IMR-90 (cell line): ENCODE results near the gene C10orf90. TPM values are rescaled to one million over a fixed set of nuclear protein-coding genes. Genes with fewer than 3 reads are reported as not detected.

Experiments used
- ATAC-seq: fragments of 200-7000 bp; cut with Tn5 transposase; 2 replicates; pipeline ENCODE4 v1.9.1; 2020; ENCODE audit warnings: low read depth, mild to moderate bottlenecking, moderate library complexity
- BruUV-seq: library from RNA; stranded (reverse); fragments of 400-500 nt; replicated peaks from 2 replicates; lab custom pipeline; 2021; lab: Mats Ljungman, UMichigan
- CTCF ChIA-PET: fragments of 300-600 bp; formaldehyde crosslinking; extraction: SDS; loops from one replicate; lab custom pipeline; 2021; ENCODE audit warnings: antibody characterized with exemption; lab: Yijun Ruan, JAX
- POLR2A ChIA-PET: fragments of 300-600 bp; sonication (Branson Sonifier 250); formaldehyde crosslinking; loops from one replicate; lab custom pipeline; 2022; ENCODE audit warnings: antibody characterized with exemption; ENCODE audit not compliant: unreplicated experiment; lab: Charles Lee
- DNase-seq: peaks from one replicate; pipeline ENCODE4 v3.0.0; 2013
- H2AFZ ChIP-seq: replicated peaks from 2 replicates; pipeline ENCODE3; 2013; ENCODE audit warnings: low read length, mild to moderate bottlenecking; ENCODE audit not compliant: poor library complexity
- H2AK5ac ChIP-seq: 2 replicates; pipeline ENCODE4 v1.6.1; 2013; ENCODE audit warnings: low read depth, low read length, inconsistent platforms
- H2AK9ac ChIP-seq: replicated peaks from 2 replicates; pipeline ENCODE3; 2013; ENCODE audit warnings: mild to moderate bottlenecking, low read depth, low read length, moderate library complexity; ENCODE audit not compliant: poor library complexity
- H2BK120ac ChIP-seq: 2 replicates; pipeline ENCODE4 v1.6.1; 2013; ENCODE audit warnings: low read depth, low read length, inconsistent platforms
- H2BK15ac ChIP-seq: 3 replicates; pipeline ENCODE4 v1.6.1; 2013; ENCODE audit warnings: low read depth, low read length, inconsistent platforms
- H2BK20ac ChIP-seq: 2 replicates; pipeline ENCODE4 v1.6.1; 2013; ENCODE audit warnings: low read depth, mild to moderate bottlenecking, inconsistent platforms, low read length, moderate library complexity
- H2BK5ac ChIP-seq: 2 replicates; pipeline ENCODE4 v1.6.1; 2013; ENCODE audit warnings: mild to moderate bottlenecking, low read depth, low read length, inconsistent platforms; ENCODE audit not compliant: poor library complexity, severe bottlenecking
- H3K14ac ChIP-seq: replicated peaks from 2 replicates; pipeline ENCODE4 v1.6.1; 2013; ENCODE audit warnings: low read depth, low read length, inconsistent platforms
- H3K18ac ChIP-seq: 2 replicates; pipeline ENCODE4 v1.6.1; 2013; ENCODE audit warnings: low read depth, low read length, control low read depth
- H3K23ac ChIP-seq: 2 replicates; pipeline ENCODE4 v1.6.1; 2013; ENCODE audit warnings: low read depth, low read length, inconsistent platforms
- H3K27ac ChIP-seq: 2 replicates; pipeline ENCODE4 v1.5.1; 2013; ENCODE audit warnings: mild to moderate bottlenecking, control low read depth, low read length; ENCODE audit not compliant: insufficient read depth
- H3K27me3 ChIP-seq: 2 replicates; pipeline ENCODE4 v1.6.1; 2013; ENCODE audit warnings: low read length; ENCODE audit not compliant: control insufficient read depth, insufficient read depth
- H3K36me3 ChIP-seq: 2 replicates; pipeline ENCODE4 v1.6.1; 2013; ENCODE audit warnings: low read length, mixed read lengths; ENCODE audit not compliant: control insufficient read depth, insufficient read depth
- H3K4ac ChIP-seq: 2 replicates; pipeline ENCODE4 v1.6.1; 2013; ENCODE audit warnings: low read depth, low read length, inconsistent platforms
- H3K4me1 ChIP-seq: 2 replicates; pipeline ENCODE4 v1.6.1; 2013; ENCODE audit warnings: low read length, mixed read lengths; ENCODE audit not compliant: control insufficient read depth, insufficient read depth
- H3K4me2 ChIP-seq: 2 replicates; pipeline ENCODE4 v1.6.1; 2013; ENCODE audit warnings: low read depth, mild to moderate bottlenecking, control low read depth, low read length, moderate library complexity
- H3K4me3 ChIP-seq: 2 replicates; pipeline ENCODE4 v1.5.1; 2013; ENCODE audit warnings: low read depth, mild to moderate bottlenecking, control low read depth, low read length, moderate library complexity; ENCODE audit not compliant: insufficient read depth
- H3K56ac ChIP-seq: 2 replicates; pipeline ENCODE4 v1.6.1; 2013; ENCODE audit warnings: low read length, inconsistent platforms; ENCODE audit not compliant: insufficient read depth; ENCODE audit errors: extremely low read depth
- H3K79me1 ChIP-seq, 2 experiments: 2 replicates each; pipeline ENCODE4 v1.6.1; 2013; ENCODE audit warnings: low read length in 2 of 2, inconsistent platforms in 1 of 2, low read depth in 1 of 2
- H3K9ac ChIP-seq: 2 replicates; pipeline ENCODE4 v1.6.1; 2013; ENCODE audit warnings: low read depth, low read length, control low read depth
- H3K9me1 ChIP-seq: 2 replicates; pipeline ENCODE4 v1.6.1; 2013; ENCODE audit warnings: low read length, inconsistent platforms; ENCODE audit not compliant: insufficient read depth
- H3K9me3 ChIP-seq: 2 replicates; pipeline ENCODE4 v1.6.1; 2013; ENCODE audit warnings: low read length; ENCODE audit not compliant: control insufficient read depth, insufficient read depth
- H4K20me1 ChIP-seq: 2 replicates; pipeline ENCODE4 v1.6.1; 2013; ENCODE audit warnings: low read length, inconsistent platforms; ENCODE audit not compliant: insufficient read depth
- H4K5ac ChIP-seq: 2 replicates; pipeline ENCODE4 v1.6.1; 2013; ENCODE audit warnings: mild to moderate bottlenecking, low read depth, low read length, control low read depth
- H4K8ac ChIP-seq, 2 experiments: 2 replicates each; pipeline ENCODE4 v1.6.1; 2013; ENCODE audit warnings: low read depth in 2 of 2, low read length in 2 of 2, control low read depth in 1 of 2, inconsistent platforms in 1 of 2
- H4K91ac ChIP-seq: 2 replicates; pipeline ENCODE4 v1.6.1; 2013; ENCODE audit warnings: low read depth, low read length, inconsistent platforms; ENCODE audit not compliant: insufficient read depth
- BHLHE40 ChIP-seq: fragments of 150-350 bp; IDR thresholded peaks from 2 replicates; pipeline ENCODE4 v1.6.1; 2016; ENCODE audit warnings: mild to moderate bottlenecking, low read depth, low read length
- CEBPB ChIP-seq: IDR thresholded peaks from 2 replicates; pipeline ENCODE4 v1.6.1; 2012; ENCODE audit warnings: low read depth, low read length, improper control_type of control experiment
- CHD1 ChIP-seq: IDR thresholded peaks from 2 replicates; pipeline ENCODE4 v1.6.1; 2012; ENCODE audit warnings: low read depth, low read length, improper control_type of control experiment
- CTCF ChIP-seq: conservative IDR thresholded peaks from 2 replicates; pipeline ENCODE4 v1.5.1; 2012; ENCODE audit warnings: mild to moderate bottlenecking, low read depth, low read length, improper control_type of control experiment
- ELK1 ChIP-seq: fragments of 150-350 bp; IDR thresholded peaks from 2 replicates; pipeline ENCODE4 v1.6.1; 2016; ENCODE audit warnings: low read depth, mild to moderate bottlenecking, low read length, moderate library complexity, borderline replicate concordance
- FOS ChIP-seq: fragments of 150-350 bp; IDR thresholded peaks from 2 replicates; pipeline ENCODE4 v1.6.1; 2016; ENCODE audit warnings: low read depth, low read length
- MAFK ChIP-seq: IDR thresholded peaks from 2 replicates; pipeline ENCODE4 v1.6.1; 2012; ENCODE audit warnings: low read depth, low read length, improper control_type of control experiment
- MAZ ChIP-seq: IDR thresholded peaks from 2 replicates; pipeline ENCODE4 v1.6.1; 2012; ENCODE audit warnings: low read depth, mild to moderate bottlenecking, low read length, improper control_type of control experiment, moderate library complexity, borderline replicate concordance
- MXI1 ChIP-seq: IDR thresholded peaks from 2 replicates; pipeline ENCODE4 v1.6.1; 2012; ENCODE audit warnings: low read depth, mild to moderate bottlenecking, low read length, moderate library complexity, borderline replicate concordance
- NFE2L2 ChIP-seq: fragments of 150-350 bp; IDR thresholded peaks from 2 replicates; pipeline ENCODE4 v1.6.1; 2016; ENCODE audit warnings: low read depth, mild to moderate bottlenecking, low read length
- POLR2A ChIP-seq: IDR thresholded peaks from 2 replicates; pipeline ENCODE4 v1.6.1; 2012; ENCODE audit warnings: mild to moderate bottlenecking, low read depth, low read length
- RAD21 ChIP-seq: IDR thresholded peaks from 2 replicates; pipeline ENCODE4 v1.6.1; 2012; ENCODE audit warnings: low read length, improper control_type of control experiment
- RCOR1 ChIP-seq: IDR thresholded peaks from 2 replicates; pipeline ENCODE4 v1.6.1; 2012; ENCODE audit warnings: mild to moderate bottlenecking, low read length, improper control_type of control experiment; ENCODE audit not compliant: insufficient replicate concordance
- RFX5 ChIP-seq: IDR thresholded peaks from 2 replicates; pipeline ENCODE4 v1.8.0; 2012; ENCODE audit warnings: low read depth, mild to moderate bottlenecking, low read length, moderate library complexity
- SMC3 ChIP-seq: fragments of 150-350 bp; IDR thresholded peaks from 2 replicates; pipeline ENCODE4 v1.6.1; 2016; ENCODE audit warnings: low read depth, mild to moderate bottlenecking, antibody characterized with exemption, low read length, moderate library complexity
- USF2 ChIP-seq: fragments of 150-350 bp; IDR thresholded peaks from 2 replicates; pipeline ENCODE4 v1.6.1; 2017; ENCODE audit warnings: mild to moderate bottlenecking, antibody characterized with exemption, low read length, low read depth
- WGBS, 2 experiments: methylation state at CpG; one replicate each; pipeline versions ENCODE4 v1.1.5 to v1.1.7; 2013; ENCODE audit warnings: missing lambda C conversion rate in 2 of 2; ENCODE audit not compliant: insufficient read length in 1 of 2; ENCODE audit errors: extremely low coverage in 2 of 2; 5-methylcytosine and 5-hydroxymethylcytosine counted together
- dilution Hi-C: fragments of 300-500 bp; cut with HindIII; formaldehyde crosslinking; loops from one replicate; pipeline ENCODE4 v1.14.3; 2018; ENCODE audit warnings: low sequenced_read_pairs; ENCODE audit not compliant: unreplicated experiment
- in situ Hi-C: fragments of 300-500 bp; cut with MboI; formaldehyde crosslinking; loops from 3 replicates; pipeline ENCODE4 v1.14.3; 2019; ENCODE audit warnings: low sequenced_read_pairs, inconsistent platforms, mixed read lengths
- intact Hi-C: fragments of 100-400 bp; cut with micrococcal nuclease; formaldehyde crosslinking; loops from 2 replicates; pipeline ENCODE4 v1.10.0; 2022
- polyA plus RNA-seq, 3 experiments: library from polyadenylated mRNA; depleted of rRNA; stranded (reverse); fragments of >200 nt; gene quantifications; 2 replicates each; pipeline ENCODE4 v1.2.3, GENCODE V29; 2012; ENCODE audit warnings: low replicate concordance in 1 of 3
- total RNA-seq: library from RNA; depleted of rRNA; stranded (reverse); fragments of >200 nt; gene quantifications from 2 replicates; pipeline ENCODE4 v1.2.3, GENCODE V29; 2012

The C10orf90 gene
- total and polyA plus RNA-seq, 2 of the 4 experiments (the other 2 are of a cell fraction) = 0.05 to 0.18 TPM

- POLR2A ChIA-PET = no interaction called here
- intact Hi-C loops = no loop called here
- no peak overlapping the region for H2AK9ac ChIP-seq
- H2BK120ac ChIP-seq = no peak overlapping the region
- H4K8ac ChIP-seq = no peak overlapping the region
- CTCF ChIA-PET = no interaction called here
- no peak overlapping the region for H2AK5ac ChIP-seq
- no peak overlapping the region for H3K27ac ChIP-seq
- no peak overlapping the region for H4K5ac ChIP-seq
- dilution Hi-C loops = no loop called here
- H3K9me1 ChIP-seq = peaks cover 3% of the 10 kb centered on the region; the same call in 1 of the 2 replicates
- H3K4me1 ChIP-seq = no peaks in the 10 kb centered on the region
- no peak for TF ChIP-seq BHLHE40
- TF ChIP-seq POLR2A = no peak
- TF ChIP-seq CHD1 = no peak
- no peak for TF ChIP-seq ELK1
- no peak for TF ChIP-seq SMC3
- TF ChIP-seq USF2 = no peak
- no peak for TF ChIP-seq RCOR1
- no peak for TF ChIP-seq MAZ
- no peak for TF ChIP-seq CEBPB
- TF ChIP-seq RFX5 = no peak
- TF ChIP-seq CTCF = no peak
- no peak for TF ChIP-seq RAD21
- no peak for TF ChIP-seq NFE2L2
- no peak for TF ChIP-seq MXI1
- TF ChIP-seq MAFK = no peak
- TF ChIP-seq FOS = no peak
- H3K4me3 ChIP-seq = no peak overlapping the region
- H3K36me3 ChIP-seq = no peaks in the 10 kb centered on the region
- H3K18ac ChIP-seq = no peak overlapping the region
- no peak overlapping the region for H3K23ac ChIP-seq
- 100% methylated on average over 1 of the region's 4 CpGs; no CpG with 5 or more reads in 1 of the 2 experiments for WGBS, 2 experiments
- H4K91ac ChIP-seq = no peak overlapping the region
- no peak overlapping the region for H3K4ac ChIP-seq
- BruUV-seq = no TSS peak
- no peak overlapping the region for H3K56ac ChIP-seq
- no peak overlapping the region for H2AFZ ChIP-seq
- peaks cover 17% of the 10 kb centered on the region for H3K27me3 ChIP-seq
- DNase-seq (no peak), ATAC-seq (no peak)
- H3K79me1 ChIP-seq = no peaks in the 10 kb centered on the region
- H3K9me3 ChIP-seq = no peaks in the 10 kb centered on the region
- H3K4me2 ChIP-seq = no peak overlapping the region
- H2BK5ac ChIP-seq = no peak overlapping the region
- H4K20me1 ChIP-seq = no peaks in the 10 kb centered on the region
- no peak overlapping the region for H3K14ac ChIP-seq
- no peak overlapping the region for H2BK20ac ChIP-seq
- H2BK15ac ChIP-seq = no peak overlapping the region
- no peak overlapping the region for H3K9ac ChIP-seq
- in situ Hi-C loops = no loop called here
Observed at GRCh38 chr10:126468467-126468866, 202.0 kb downstream of the C10orf90 start.
